Skeletal muscle tissue (tissue), 4 donors: ENCODE results near the gene ZNF853. TPM values are rescaled to one million over a fixed set of nuclear protein-coding genes. Genes with fewer than 3 reads are reported as not detected.
"Not testable (repeated sequence)": the region's sequence is repeated elsewhere in the genome, so short reads cannot be mapped to it uniquely, and the experiment has no call there.

Source experiments
- H3K27ac ChIP-seq: one replicate; pipeline ENCODE4 v1.7.0; 2013; ENCODE audit warnings: mild to moderate bottlenecking, low read depth, low read length, inconsistent platforms
- H3K27me3 ChIP-seq, 3 donors: one replicate each; pipeline ENCODE4 v1.7.0; 2013; ENCODE audit warnings: low read length in 3 of 3; ENCODE audit not compliant: control insufficient read depth in 3 of 3, insufficient read depth in 3 of 3
- H3K36me3 ChIP-seq, 3 donors: one replicate each; pipeline ENCODE4 v1.7.0; 2013; ENCODE audit warnings: low read length in 3 of 3; ENCODE audit not compliant: control insufficient read depth in 3 of 3, insufficient read depth in 3 of 3
- H3K4me1 ChIP-seq, 3 donors: one replicate each; pipeline ENCODE4 v1.7.0; 2013; ENCODE audit warnings: low read length in 3 of 3, mild to moderate bottlenecking in 3 of 3; ENCODE audit not compliant: control insufficient read depth in 3 of 3, insufficient read depth in 3 of 3
- H3K4me3 ChIP-seq, 3 donors: one replicate each; pipeline ENCODE4 v1.7.0; 2013; ENCODE audit warnings: low read length in 3 of 3
- H3K9ac ChIP-seq, 3 donors: one replicate each; pipeline ENCODE4 v1.7.0; 2013; ENCODE audit warnings: low read length in 3 of 3, mild to moderate bottlenecking in 3 of 3, moderate library complexity in 2 of 3, low read depth in 1 of 3
- H3K9me3 ChIP-seq, 3 donors: one replicate each; pipeline ENCODE4 v1.7.0; 2013; ENCODE audit warnings: low read length in 3 of 3; ENCODE audit not compliant: control insufficient read depth in 3 of 3
- total RNA-seq: library from RNA; depleted of rRNA; stranded (reverse); fragments of >200 nt; gene quantifications from one replicate; pipeline ENCODE4 v1.2.3, GENCODE V29; 2014
- donor health status: Osteomylitis.

The ZNF853 gene
- total RNA-seq, 1 donor from 2014 or later = 12.0 TPM

DNA sequence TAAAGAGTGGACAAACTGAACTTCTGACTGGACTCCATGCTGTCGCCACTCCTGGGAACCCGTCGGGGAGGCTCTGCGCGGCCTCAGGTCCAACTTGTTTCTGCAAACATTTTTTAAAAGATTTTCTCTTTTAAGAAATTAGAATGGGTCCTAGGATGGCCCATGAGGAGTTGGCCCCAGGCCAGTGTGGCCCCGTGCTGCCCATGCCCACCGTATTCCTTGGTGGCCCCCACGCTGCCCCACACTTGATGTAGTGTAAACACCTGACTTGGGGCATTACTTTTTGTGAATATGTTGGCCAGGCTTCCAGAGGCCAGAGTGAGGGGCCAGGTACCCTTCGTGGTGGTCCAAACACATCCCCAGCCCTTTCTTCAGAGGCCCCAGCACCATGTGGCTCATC, 41.0 kb downstream of the ZNF853 start:
- Histone ChIP-seq H3K9me3 (no peaks in the 10 kb centered on the region), H3K36me3 (peaks cover 14 to 29% (median 25%) of the 10 kb centered on the region in 3 donors), H3K9ac (no peak overlapping the region), H3K4me1 (peaks cover 0 to 6% (median 0%) of the 10 kb centered on the region in 3 donors), H3K27me3 (peaks cover 0 to 9% (median 0%) of the 10 kb centered on the region in 3 donors), H3K27ac (no peak overlapping the region), H3K4me3 (no peak overlapping the region)

GRCh38 chr7:6658618-6659345, 43.4 kb downstream of the ZNF853 start:
- no peak overlapping the region for H3K9ac ChIP-seq
- H3K27ac ChIP-seq = no peak overlapping the region
- H3K27me3 ChIP-seq = peaks cover 0 to 9% (median 0%) of the 10 kb centered on the region in 3 donors

GRCh38 chr7:6670851-6671250, 55.4 kb downstream of the ZNF853 start:
- H3K36me3 ChIP-seq, H3K4me1 ChIP-seq, H3K27me3 ChIP-seq, H3K27ac ChIP-seq, H3K9ac ChIP-seq, H3K4me3 ChIP-seq: not testable (repeated sequence)
- peaks cover 17 to 32% (median 20%) of the 10 kb centered on the region in 3 donors for H3K9me3 ChIP-seq

More at GRCh38 chr7:6658618-6659345, 43.4 kb downstream of the ZNF853 start:
- peaks cover 0 to 6% (median 0%) of the 10 kb centered on the region in 3 donors for H3K4me1 ChIP-seq
- no peak overlapping the region for H3K4me3 ChIP-seq
- peaks cover 3 to 14% (median 13%) of the 10 kb centered on the region in 3 donors for H3K36me3 ChIP-seq
- H3K9me3 ChIP-seq = no peaks in the 10 kb centered on the region

Other genes with a start within 250 kb of the ZNF853 start
- 30.8 TPM for gene RAC1, start 241.1 kb upstream of the ZNF853 start, total RNA-seq
- gene DAGLB, start 167.7 kb upstream of the ZNF853 start, total RNA-seq = 19.3 TPM
- 137 TPM for gene KDELR2, start 131.5 kb upstream of the ZNF853 start, total RNA-seq
- gene GRID2IP, start 64.1 kb upstream of the ZNF853 start, total RNA-seq = not detected
- gene ZDHHC4, start 38.2 kb upstream of the ZNF853 start, total RNA-seq = 68.9 TPM
- gene INTS15, start 25.6 kb upstream of the ZNF853 start, total RNA-seq = 10.4 TPM
- gene ZNF316, start 21.7 kb downstream of the ZNF853 start, total RNA-seq = 9.9 TPM
- 17.7 TPM for gene ZNF12, start 91.3 kb downstream of the ZNF853 start, total RNA-seq
- 1.0 TPM for gene RSPH10B2, start 138.5 kb downstream of the ZNF853 start, total RNA-seq
- gene CCZ1B, start 210.7 kb downstream of the ZNF853 start, total RNA-seq = 83.0 TPM